DOHH2 (cell line): ENCODE results near the gene GPC1.

Experiments
- EZH2phosphoT487 ChIP-seq: fragments of 200-600 bp; sonication (generic); IDR thresholded peaks from 2 replicates; pipeline ENCODE4 v1.6.1; 2017; ENCODE audit warnings: borderline replicate concordance, mild to moderate bottlenecking, antibody characterized with exemption, low read length, moderate library complexity, mixed read lengths
- TF ChIP-seq, protein P1 (sequence below): fragments of 200-600 bp; sonication (generic); IDR thresholded peaks from one replicate; pipeline ENCODE4 v1.5.1; 2014; ENCODE audit warnings: antibody characterized with exemption, mild to moderate bottlenecking, low read depth, low read length; ENCODE audit not compliant: poor library complexity, severe bottlenecking

DNA sequence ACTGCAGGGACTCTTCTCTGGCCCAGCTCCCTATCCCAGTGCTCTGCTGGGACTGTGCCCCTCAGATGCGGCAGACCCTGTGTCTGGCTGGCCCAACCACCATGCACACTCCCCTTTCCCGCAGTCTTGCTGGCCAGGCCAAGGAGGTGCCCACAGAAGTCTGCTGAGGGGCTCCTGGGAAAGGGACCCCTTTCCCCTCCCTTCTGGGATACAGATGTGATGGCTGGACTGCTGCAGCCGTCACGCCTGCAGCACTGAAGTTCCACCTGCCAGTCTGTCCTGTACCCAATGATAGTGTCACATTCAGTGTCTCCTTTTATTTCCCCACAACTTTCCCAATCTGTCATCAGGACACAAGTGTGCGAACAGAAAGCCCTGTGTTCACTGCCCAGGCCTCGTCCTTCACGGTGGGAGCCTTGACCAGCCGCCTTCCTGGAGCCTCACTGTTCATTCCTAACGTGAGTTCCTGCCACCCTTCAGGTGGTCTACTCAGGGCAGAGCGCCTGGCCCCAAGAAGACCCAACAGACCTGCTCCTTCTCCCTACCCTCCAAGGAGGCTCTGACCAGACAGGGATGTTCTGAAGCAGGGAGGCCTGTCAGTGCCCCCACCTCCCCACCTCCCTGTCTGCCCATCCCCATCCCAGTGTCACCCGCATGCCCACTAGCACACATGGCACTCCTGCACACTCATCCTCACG lies 75.2 kb downstream of the GPC1 start:
- TF ChIP-seq, protein P1, sequence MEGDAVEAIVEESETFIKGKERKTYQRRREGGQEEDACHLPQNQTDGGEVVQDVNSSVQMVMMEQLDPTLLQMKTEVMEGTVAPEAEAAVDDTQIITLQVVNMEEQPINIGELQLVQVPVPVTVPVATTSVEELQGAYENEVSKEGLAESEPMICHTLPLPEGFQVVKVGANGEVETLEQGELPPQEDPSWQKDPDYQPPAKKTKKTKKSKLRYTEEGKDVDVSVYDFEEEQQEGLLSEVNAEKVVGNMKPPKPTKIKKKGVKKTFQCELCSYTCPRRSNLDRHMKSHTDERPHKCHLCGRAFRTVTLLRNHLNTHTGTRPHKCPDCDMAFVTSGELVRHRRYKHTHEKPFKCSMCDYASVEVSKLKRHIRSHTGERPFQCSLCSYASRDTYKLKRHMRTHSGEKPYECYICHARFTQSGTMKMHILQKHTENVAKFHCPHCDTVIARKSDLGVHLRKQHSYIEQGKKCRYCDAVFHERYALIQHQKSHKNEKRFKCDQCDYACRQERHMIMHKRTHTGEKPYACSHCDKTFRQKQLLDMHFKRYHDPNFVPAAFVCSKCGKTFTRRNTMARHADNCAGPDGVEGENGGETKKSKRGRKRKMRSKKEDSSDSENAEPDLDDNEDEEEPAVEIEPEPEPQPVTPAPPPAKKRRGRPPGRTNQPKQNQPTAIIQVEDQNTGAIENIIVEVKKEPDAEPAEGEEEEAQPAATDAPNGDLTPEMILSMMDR = no peak
- TF ChIP-seq EZH2phosphoT487 = no peak
